ENCODE data around the gene CFAP100.

CFAP100 gene

DNA sequence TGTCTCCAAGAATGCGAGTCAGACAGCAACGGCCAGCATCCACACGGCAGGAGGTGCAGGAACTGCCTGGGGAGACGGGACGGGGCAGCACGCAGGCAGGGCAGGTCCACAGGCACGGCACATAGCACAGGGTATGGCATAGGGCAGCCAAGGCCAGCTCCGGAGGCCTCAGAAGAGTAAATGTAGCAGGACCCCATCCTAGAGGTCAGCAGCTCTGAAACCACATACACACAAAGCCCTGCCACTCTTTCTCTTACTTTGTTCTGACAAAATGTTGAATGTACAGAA, 54.1 kb downstream of the CFAP100 start:
- no peak overlapping the region for H3K9ac ChIP-seq (ENCODE audit: low read depth, low read length)
- no peak overlapping the region for H3K4me3 ChIP-seq (ENCODE audit: low read depth, low read length)
- no peaks in the 10 kb centered on the region; the same call in 1 of the 2 replicates for H3K4me1 ChIP-seq (ENCODE audit: control insufficient read depth, insufficient read depth, low read length)
- H3K36me3 ChIP-seq (ENCODE audit: control insufficient read depth, insufficient read depth, low read length), result peaks cover 38% of the 10 kb centered on the region
- H3K27ac ChIP-seq (ENCODE audit: low read depth, low read length), result no peak overlapping the region
- H3K9me3 ChIP-seq (ENCODE audit: control insufficient read depth, insufficient read depth, low read length), result no peaks in the 10 kb centered on the region
- no peaks in the 10 kb centered on the region for H3K27me3 ChIP-seq (ENCODE audit: control insufficient read depth, insufficient read depth, low read length)

DNA sequence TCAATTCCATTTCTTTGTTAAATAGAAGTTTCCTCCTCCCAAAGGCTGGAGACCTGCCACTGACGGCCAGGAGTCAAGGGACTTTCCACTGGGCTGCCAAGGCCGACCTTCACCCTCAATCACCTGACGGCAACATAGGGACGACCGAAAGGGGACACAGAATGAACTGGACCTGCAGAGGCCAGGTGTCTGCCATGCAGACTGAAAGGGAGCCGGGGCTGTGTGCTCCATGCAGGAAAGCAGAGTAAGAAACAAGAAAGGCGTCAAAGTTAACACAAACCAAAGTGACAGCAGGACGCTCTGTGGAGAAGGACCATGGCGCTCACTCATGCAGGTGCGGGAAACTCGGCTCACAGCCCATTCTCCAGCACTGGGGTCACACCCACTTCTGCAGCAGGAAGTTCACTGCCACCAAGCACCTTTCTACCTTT, 54.9 kb downstream of the CFAP100 start:
- Histone ChIP-seq H3K36me3 (ENCODE audit: control insufficient read depth, insufficient read depth, low read length) (peaks cover 45% of the 10 kb centered on the region), H3K27me3 (ENCODE audit: control insufficient read depth, insufficient read depth, low read length) (no peaks in the 10 kb centered on the region), H3K4me3 (ENCODE audit: low read depth, low read length) (no peak overlapping the region), H3K27ac (ENCODE audit: low read depth, low read length) (no peak overlapping the region), H3K9me3 (ENCODE audit: control insufficient read depth, insufficient read depth, low read length) (no peaks in the 10 kb centered on the region), H3K4me1 (ENCODE audit: control insufficient read depth, insufficient read depth, low read length) (no peaks in the 10 kb centered on the region; the same call in 1 of the 2 replicates), H3K9ac (ENCODE audit: low read depth, low read length) (no peak overlapping the region)

DNA sequence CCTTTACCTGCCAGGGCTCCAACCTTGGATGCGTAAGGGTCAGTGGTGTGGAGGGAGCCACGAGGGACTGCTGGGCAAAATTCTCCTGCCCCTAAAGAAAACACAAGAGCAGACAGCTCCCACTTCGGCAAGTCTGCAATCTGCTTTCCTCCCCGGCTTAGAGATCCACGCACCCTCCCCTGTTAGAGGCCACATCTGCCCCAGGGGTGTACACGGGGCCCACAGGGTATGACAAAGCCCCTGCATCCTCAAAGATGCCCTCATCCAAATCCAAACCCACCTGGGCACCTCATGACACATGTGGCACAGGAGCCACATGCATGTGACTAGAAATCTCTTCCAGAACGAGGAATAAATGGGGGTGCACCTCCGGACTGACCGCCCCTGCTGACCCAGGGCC, 55.5 kb downstream of the CFAP100 start:
- Histone ChIP-seq H3K9ac (ENCODE audit: low read depth, low read length) (no peak overlapping the region), H3K27me3 (ENCODE audit: control insufficient read depth, insufficient read depth, low read length) (no peaks in the 10 kb centered on the region), H3K4me3 (ENCODE audit: low read depth, low read length) (no peak overlapping the region), H3K9me3 (ENCODE audit: control insufficient read depth, insufficient read depth, low read length) (no peaks in the 10 kb centered on the region), H3K4me1 (ENCODE audit: control insufficient read depth, insufficient read depth, low read length) (no peaks in the 10 kb centered on the region; the same call in 1 of the 2 replicates), H3K36me3 (ENCODE audit: control insufficient read depth, insufficient read depth, low read length) (peaks cover 47% of the 10 kb centered on the region), H3K27ac (ENCODE audit: low read depth, low read length) (no peak overlapping the region)

- no peaks in the 10 kb centered on the region; the same call in 1 of the 2 replicates for H3K4me1 ChIP-seq (ENCODE audit: control insufficient read depth, insufficient read depth, low read length)
- H3K9me3 ChIP-seq (ENCODE audit: control insufficient read depth, insufficient read depth, low read length), result no peaks in the 10 kb centered on the region
- H3K9ac ChIP-seq (ENCODE audit: low read depth, low read length), result no peak overlapping the region
- no peaks in the 10 kb centered on the region for H3K27me3 ChIP-seq (ENCODE audit: control insufficient read depth, insufficient read depth, low read length)
- peaks cover 47% of the 10 kb centered on the region for H3K36me3 ChIP-seq (ENCODE audit: control insufficient read depth, insufficient read depth, low read length)
- H3K27ac ChIP-seq (ENCODE audit: low read depth, low read length), result no peak overlapping the region
- H3K4me3 ChIP-seq (ENCODE audit: low read depth, low read length), result no peak overlapping the region
These were observed 56.0 kb downstream of the CFAP100 start for GRCh38 chr3:126450744-126451143.

DNA sequence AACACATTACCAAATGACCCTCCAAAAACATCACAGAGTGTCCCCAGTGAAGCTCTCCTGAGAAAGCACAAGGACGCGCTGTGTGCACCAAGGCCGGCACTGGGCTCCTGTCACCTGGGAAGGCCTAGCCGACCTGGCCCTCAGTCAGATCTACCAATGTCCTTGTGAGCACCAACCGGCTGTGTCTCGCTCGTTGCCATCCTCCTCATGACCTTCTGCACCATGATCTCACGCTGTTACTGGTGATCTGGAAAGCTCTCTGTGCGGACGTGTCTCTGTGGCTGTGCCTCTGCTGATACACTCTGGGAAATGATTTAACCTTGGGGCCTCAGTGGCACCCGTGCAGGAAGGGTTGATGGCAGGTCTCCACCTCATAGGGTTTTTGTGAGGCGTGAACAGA, 56.8 kb downstream of the CFAP100 start:
- H3K27ac ChIP-seq (ENCODE audit: low read depth, low read length), result no peak overlapping the region
- no peak overlapping the region for H3K9ac ChIP-seq (ENCODE audit: low read depth, low read length)
- H3K4me3 ChIP-seq (ENCODE audit: low read depth, low read length), result no peak overlapping the region
- H3K27me3 ChIP-seq (ENCODE audit: control insufficient read depth, insufficient read depth, low read length), result no peaks in the 10 kb centered on the region
- H3K36me3 ChIP-seq (ENCODE audit: control insufficient read depth, insufficient read depth, low read length), result peaks cover 54% of the 10 kb centered on the region
- H3K9me3 ChIP-seq (ENCODE audit: control insufficient read depth, insufficient read depth, low read length), result no peaks in the 10 kb centered on the region
- no peaks in the 10 kb centered on the region; the same call in 1 of the 2 replicates for H3K4me1 ChIP-seq (ENCODE audit: control insufficient read depth, insufficient read depth, low read length)

- Histone ChIP-seq H3K4me3 (ENCODE audit: low read depth, low read length) (no peak overlapping the region), H3K9me3 (ENCODE audit: control insufficient read depth, insufficient read depth, low read length) (no peaks in the 10 kb centered on the region), H3K27me3 (ENCODE audit: control insufficient read depth, insufficient read depth, low read length) (no peaks in the 10 kb centered on the region), H3K4me1 (ENCODE audit: control insufficient read depth, insufficient read depth, low read length) (no peaks in the 10 kb centered on the region), H3K9ac (ENCODE audit: low read depth, low read length) (no peak overlapping the region), H3K27ac (ENCODE audit: low read depth, low read length) (no peak overlapping the region), H3K36me3 (ENCODE audit: control insufficient read depth, insufficient read depth, low read length) (peaks cover 61% of the 10 kb centered on the region)
These were observed 57.5 kb downstream of the CFAP100 start for GRCh38 chr3:126452213-126452612.

DNA sequence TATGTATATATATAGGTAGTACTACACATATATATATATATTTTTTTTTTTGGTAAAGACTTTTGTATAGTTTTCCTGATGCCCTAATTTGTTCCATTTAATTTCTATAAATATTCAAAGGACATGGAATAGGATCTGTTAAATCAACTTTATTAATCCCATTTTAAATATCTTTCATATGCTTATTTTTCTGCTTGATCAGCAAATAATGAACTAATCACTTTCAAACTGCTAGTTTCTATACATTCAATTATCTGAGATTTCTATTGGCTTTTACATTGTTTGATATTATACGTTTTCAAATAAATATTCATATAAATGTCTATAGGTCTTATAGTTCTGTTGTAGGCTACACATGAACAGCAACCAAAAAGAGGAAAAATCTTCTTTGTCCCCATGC, 59.3 kb downstream of the CFAP100 start:
- peaks cover 69% of the 10 kb centered on the region for H3K36me3 ChIP-seq (ENCODE audit: control insufficient read depth, insufficient read depth, low read length)
- H3K9me3 ChIP-seq (ENCODE audit: control insufficient read depth, insufficient read depth, low read length), result no peaks in the 10 kb centered on the region
- H3K27ac ChIP-seq (ENCODE audit: low read depth, low read length), result no peak overlapping the region
- H3K9ac ChIP-seq (ENCODE audit: low read depth, low read length), result no peak overlapping the region
- no peaks in the 10 kb centered on the region for H3K4me1 ChIP-seq (ENCODE audit: control insufficient read depth, insufficient read depth, low read length)
- no peaks in the 10 kb centered on the region for H3K27me3 ChIP-seq (ENCODE audit: control insufficient read depth, insufficient read depth, low read length)
- no peak overlapping the region for H3K4me3 ChIP-seq (ENCODE audit: low read depth, low read length)

- Histone ChIP-seq H3K4me3 (ENCODE audit: low read depth, low read length) (no peak overlapping the region), H3K9ac (ENCODE audit: low read depth, low read length) (no peak overlapping the region), H3K4me1 (ENCODE audit: control insufficient read depth, insufficient read depth, low read length) (no peaks in the 10 kb centered on the region), H3K36me3 (ENCODE audit: control insufficient read depth, insufficient read depth, low read length) (peaks cover 75% of the 10 kb centered on the region), H3K27me3 (ENCODE audit: control insufficient read depth, insufficient read depth, low read length) (no peaks in the 10 kb centered on the region), H3K27ac (ENCODE audit: low read depth, low read length) (no peak overlapping the region), H3K9me3 (ENCODE audit: control insufficient read depth, insufficient read depth, low read length) (no peaks in the 10 kb centered on the region)
These were observed 59.9 kb downstream of the CFAP100 start for GRCh38 chr3:126454437-126455198.

GRCh38 chr3:126456211-126456610, 61.5 kb downstream of the CFAP100 start:
- no peaks in the 10 kb centered on the region for H3K27me3 ChIP-seq (ENCODE audit: control insufficient read depth, insufficient read depth, low read length)
- no peak overlapping the region for H3K4me3 ChIP-seq (ENCODE audit: low read depth, low read length)
- no peaks in the 10 kb centered on the region for H3K9me3 ChIP-seq (ENCODE audit: control insufficient read depth, insufficient read depth, low read length)
- H3K4me1 ChIP-seq (ENCODE audit: control insufficient read depth, insufficient read depth, low read length), result no peaks in the 10 kb centered on the region
- peaks cover 81% of the 10 kb centered on the region for H3K36me3 ChIP-seq (ENCODE audit: control insufficient read depth, insufficient read depth, low read length)
- no peak overlapping the region for H3K27ac ChIP-seq (ENCODE audit: low read depth, low read length)
- H3K9ac ChIP-seq (ENCODE audit: low read depth, low read length), result no peak overlapping the region

GRCh38 chr3:126456766-126457388, 62.2 kb downstream of the CFAP100 start:
- H3K4me1 ChIP-seq (ENCODE audit: control insufficient read depth, insufficient read depth, low read length), result no peaks in the 10 kb centered on the region
- no peak overlapping the region for H3K27ac ChIP-seq (ENCODE audit: low read depth, low read length)
- H3K9me3 ChIP-seq (ENCODE audit: control insufficient read depth, insufficient read depth, low read length), result no peaks in the 10 kb centered on the region
- H3K36me3 ChIP-seq (ENCODE audit: control insufficient read depth, insufficient read depth, low read length), result peaks cover 81% of the 10 kb centered on the region
- H3K4me3 ChIP-seq (ENCODE audit: low read depth, low read length), result no peak overlapping the region
- H3K27me3 ChIP-seq (ENCODE audit: control insufficient read depth, insufficient read depth, low read length), result no peaks in the 10 kb centered on the region
- H3K9ac ChIP-seq (ENCODE audit: low read depth, low read length), result no peak overlapping the region

- H3K36me3 ChIP-seq (ENCODE audit: control insufficient read depth, insufficient read depth, low read length), result peaks cover 84% of the 10 kb centered on the region
- no peak overlapping the region for H3K9ac ChIP-seq (ENCODE audit: low read depth, low read length)
- H3K27ac ChIP-seq (ENCODE audit: low read depth, low read length), result no peak overlapping the region
- H3K9me3 ChIP-seq (ENCODE audit: control insufficient read depth, insufficient read depth, low read length), result no peaks in the 10 kb centered on the region
- H3K4me3 ChIP-seq (ENCODE audit: low read depth, low read length), result no peak overlapping the region
- no peaks in the 10 kb centered on the region for H3K4me1 ChIP-seq (ENCODE audit: control insufficient read depth, insufficient read depth, low read length)
- H3K27me3 ChIP-seq (ENCODE audit: control insufficient read depth, insufficient read depth, low read length), result no peaks in the 10 kb centered on the region
These were observed 64.5 kb downstream of the CFAP100 start for GRCh38 chr3:126459111-126459762.

Measured in HUES48 (cell line).